Sigmoid colon (tissue), 4 donors: ENCODE results near the gene WSB1.

Source experiments
- EP300 ChIP-seq, 4 donors: sonication (generic); formaldehyde crosslinking; IDR thresholded peaks; one replicate each; pipeline ENCODE4 v1.6.1; 2017; ENCODE audit warnings: antibody characterized with exemption in 4 of 4
- POLR2A ChIP-seq, 2 donors: fragments of 450-650 bp; IDR thresholded peaks; one replicate each; pipeline ENCODE4 v1.6.1; 2016; ENCODE audit warnings: antibody characterized with exemption in 2 of 2, mild to moderate bottlenecking in 2 of 2, moderate library complexity in 2 of 2
- POLR2AphosphoS5 ChIP-seq, 4 donors: sonication (generic); formaldehyde crosslinking; IDR thresholded peaks; one replicate each; pipeline ENCODE4 v1.6.1; 2017; ENCODE audit warnings: antibody characterized with exemption in 4 of 4
- TF ChIP-seq, protein P1 (sequence below), 4 experiments: fragments of 450-650 bp in 3 of 4; fragments of 200-600 bp in 1 of 4; IDR thresholded peaks; one replicate each; pipeline ENCODE4 v1.5.1; 2016 to 2019; ENCODE audit warnings: antibody characterized with exemption in 4 of 4, mild to moderate bottlenecking in 3 of 4, moderate library complexity in 2 of 4

DNA sequence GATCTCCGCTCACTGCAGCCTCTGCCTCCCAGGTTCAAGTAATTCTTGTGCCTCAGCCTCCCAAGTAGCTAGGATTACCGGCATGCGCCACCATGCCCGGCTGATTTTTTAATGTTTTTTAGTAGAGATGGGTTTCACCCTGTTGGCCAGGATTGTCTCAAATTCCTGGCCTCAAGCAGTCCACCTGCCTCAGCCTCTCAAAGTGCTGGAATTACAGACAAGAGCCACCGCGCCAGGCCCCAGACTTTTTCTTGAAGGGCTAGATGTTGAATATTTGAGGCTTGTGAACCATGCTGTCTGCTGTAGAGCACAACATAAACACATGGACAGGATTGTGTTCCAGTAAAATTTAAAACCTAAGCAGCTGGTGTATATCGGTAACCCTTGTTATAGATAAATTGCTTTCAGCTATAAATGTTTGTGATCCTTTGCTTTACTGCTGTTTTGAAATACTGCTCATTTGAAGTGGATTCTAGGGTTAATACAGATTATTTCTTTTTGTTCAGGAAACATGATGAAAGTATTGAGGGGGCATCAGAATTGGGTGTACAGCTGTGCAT is 12.4 kb downstream of the WSB1 start:
- TF ChIP-seq, protein P1, sequence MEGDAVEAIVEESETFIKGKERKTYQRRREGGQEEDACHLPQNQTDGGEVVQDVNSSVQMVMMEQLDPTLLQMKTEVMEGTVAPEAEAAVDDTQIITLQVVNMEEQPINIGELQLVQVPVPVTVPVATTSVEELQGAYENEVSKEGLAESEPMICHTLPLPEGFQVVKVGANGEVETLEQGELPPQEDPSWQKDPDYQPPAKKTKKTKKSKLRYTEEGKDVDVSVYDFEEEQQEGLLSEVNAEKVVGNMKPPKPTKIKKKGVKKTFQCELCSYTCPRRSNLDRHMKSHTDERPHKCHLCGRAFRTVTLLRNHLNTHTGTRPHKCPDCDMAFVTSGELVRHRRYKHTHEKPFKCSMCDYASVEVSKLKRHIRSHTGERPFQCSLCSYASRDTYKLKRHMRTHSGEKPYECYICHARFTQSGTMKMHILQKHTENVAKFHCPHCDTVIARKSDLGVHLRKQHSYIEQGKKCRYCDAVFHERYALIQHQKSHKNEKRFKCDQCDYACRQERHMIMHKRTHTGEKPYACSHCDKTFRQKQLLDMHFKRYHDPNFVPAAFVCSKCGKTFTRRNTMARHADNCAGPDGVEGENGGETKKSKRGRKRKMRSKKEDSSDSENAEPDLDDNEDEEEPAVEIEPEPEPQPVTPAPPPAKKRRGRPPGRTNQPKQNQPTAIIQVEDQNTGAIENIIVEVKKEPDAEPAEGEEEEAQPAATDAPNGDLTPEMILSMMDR (IDR thresholded peaks at IDR 0.05), result no peak
- TF ChIP-seq POLR2A (IDR thresholded peaks at IDR 0.05), result no peak
- no peak for TF ChIP-seq POLR2AphosphoS5 (IDR thresholded peaks at IDR 0.05)
- no peak for TF ChIP-seq EP300 (IDR thresholded peaks at IDR 0.05)
